ENCODE results near the gene CHD9.

- TF ChIP-seq ZC3H10 (CRISPR knock-in tag; IDR thresholded peaks at IDR 0.05), result no peak
- TF ChIP-seq CREB5 (CRISPR knock-in tag; IDR thresholded peaks at IDR 0.05; ENCODE audit: low read depth), result no peak
- TF ChIP-seq ZNF70 (CRISPR knock-in tag; IDR thresholded peaks at IDR 0.05), result no peak
- TF ChIP-seq RARB (CRISPR knock-in tag; IDR thresholded peaks at IDR 0.05), result no peak
- TF ChIP-seq ZFP3 (CRISPR knock-in tag; IDR thresholded peaks at IDR 0.05), result no peak
- TF ChIP-seq ZNF8 (CRISPR knock-in tag; IDR thresholded peaks at IDR 0.05), result no peak
Measured at GRCh38 chr16:53007095-53007494, 47.7 kb upstream of the CHD9 start.

Measured in SK-N-SH treated with all-trans-retinoic acid at 6 μM for 48 hours (cell line).